ENCODE results near the gene CCDC149.

CCDC149 gene

DNA sequence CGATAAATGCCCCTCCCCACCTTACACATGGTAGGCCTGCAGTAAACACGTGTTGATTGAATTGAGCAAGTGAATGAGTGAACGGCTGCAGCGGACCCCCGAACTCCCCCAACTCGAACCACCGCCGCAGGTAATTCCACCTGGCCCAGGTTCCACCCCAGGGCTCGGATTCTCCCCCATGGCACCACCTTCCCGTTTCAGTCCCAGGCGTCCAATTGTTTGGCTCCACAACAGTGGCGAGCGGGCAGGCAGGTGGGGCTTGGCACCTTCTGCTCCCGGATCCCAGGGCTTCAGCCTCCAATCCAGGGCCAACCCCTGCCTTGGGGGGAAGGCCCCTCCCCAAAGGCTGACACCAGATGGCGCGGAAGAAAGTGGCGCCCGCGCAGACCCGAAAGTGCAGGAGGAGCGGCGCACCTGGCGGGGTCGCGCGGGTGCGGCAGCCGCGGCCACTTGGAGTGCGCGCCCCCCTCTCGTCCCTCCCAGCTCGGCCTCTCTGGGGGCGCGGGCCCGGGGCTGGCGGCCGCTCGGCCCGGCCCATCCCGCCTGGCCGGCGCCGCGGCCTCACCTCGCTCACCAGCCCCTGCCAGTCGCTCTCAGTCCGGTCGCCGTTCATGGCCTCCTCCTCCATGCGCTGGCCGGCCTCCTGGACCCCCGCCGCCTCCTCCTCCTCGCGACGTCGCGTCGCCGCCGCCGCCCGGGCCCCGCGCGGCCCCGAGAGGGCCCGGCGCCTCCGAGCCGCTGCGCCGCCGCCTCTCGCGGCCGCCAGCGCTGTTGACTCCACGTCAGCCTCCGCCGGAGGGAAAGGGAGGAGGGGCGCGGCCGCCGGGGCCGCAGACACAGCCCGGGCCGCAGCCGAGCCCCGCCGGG, at the start of gene CCDC149:
TSS of gene CCDC149 (minus strand) at position 791 of the 867 bp plus-strand sequence. CDS start at position 613, 178 bp downstream.
- no peak for DNase-seq (ENCODE audit: low read depth, low spot score)

DNA sequence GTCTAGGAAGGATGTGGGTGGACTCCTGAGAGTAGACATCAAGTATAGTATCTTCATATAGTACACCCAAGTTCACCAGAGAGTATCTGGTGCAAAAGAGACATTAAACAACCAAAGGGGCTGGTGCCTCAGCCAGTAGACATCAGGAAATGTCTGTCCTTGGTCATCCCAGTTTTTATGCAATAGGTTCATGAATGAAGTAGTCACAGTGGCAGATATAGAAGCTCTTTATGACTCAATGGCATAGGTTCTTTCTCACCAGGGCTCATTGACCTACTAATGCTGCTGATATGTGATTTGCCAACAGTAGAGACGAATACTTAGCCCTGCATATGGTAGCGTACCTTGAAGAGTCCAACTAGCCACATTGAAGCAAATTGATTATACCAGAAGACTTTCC, 45.0 kb upstream of the CCDC149 start:
- no peak for DNase-seq (ENCODE audit: low read depth, low spot score)

DNA sequence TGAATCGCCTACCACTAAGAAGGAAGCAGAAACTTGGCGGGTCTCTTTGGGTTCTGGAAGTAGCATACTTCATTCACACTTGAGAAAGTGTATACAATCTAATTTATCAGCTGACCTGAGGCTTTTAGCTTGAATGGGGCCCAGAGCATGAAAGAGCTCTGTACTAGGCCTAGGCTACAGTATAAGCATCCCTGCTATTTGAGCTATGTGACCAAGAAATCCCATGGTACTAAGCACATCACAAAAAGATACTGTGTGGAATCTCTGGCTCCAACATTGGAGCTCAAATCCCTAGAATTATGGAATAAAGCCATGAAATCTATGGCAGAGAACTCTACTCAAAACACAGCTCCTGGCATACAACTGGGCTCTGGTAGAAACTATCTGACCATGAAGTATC, 43.9 kb upstream of the CCDC149 start:
- DNase-seq (ENCODE audit: low read depth, low spot score) = no peak

DNA sequence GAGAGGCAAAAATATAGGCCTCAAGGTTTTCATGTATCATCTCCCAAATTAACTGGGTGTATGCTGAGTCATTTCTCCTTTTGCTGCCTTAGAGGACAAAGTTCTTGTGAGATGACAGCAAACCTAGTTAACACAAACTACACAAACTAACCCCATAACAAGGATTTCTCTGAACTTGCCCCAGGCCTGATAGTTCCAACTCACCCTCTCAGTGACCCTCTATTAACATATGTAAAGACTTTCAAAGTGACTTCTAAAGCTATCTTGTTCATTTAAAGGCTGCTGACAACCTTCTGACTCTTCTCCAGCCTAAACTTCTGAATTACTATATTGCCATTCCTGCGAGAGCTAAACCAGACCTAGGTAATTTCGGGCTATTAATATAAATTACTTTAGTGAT, 43.2 kb upstream of the CCDC149 start:
- no peak for DNase-seq (ENCODE audit: low read depth, low spot score)

DNA sequence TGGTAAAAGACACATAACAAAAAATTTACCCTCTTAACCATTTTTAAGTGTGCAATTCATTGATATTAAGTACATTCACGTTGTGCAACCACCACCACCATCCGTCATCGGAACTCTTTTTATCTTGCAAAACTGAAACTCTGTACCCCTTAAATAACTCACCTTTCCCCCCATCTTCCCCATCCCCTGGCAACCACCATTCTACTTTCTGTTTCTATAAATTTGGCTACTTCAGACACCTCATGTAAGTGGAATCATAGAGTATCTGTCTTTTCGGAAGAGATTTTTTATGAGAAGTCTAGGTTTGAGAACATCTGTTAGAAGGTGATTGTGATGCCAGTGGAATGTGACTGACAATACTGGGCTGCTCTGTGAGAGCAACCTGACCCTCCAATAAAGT, 39.8 kb upstream of the CCDC149 start:
- DNase-seq (ENCODE audit: low read depth, low spot score) = no peak

DNA sequence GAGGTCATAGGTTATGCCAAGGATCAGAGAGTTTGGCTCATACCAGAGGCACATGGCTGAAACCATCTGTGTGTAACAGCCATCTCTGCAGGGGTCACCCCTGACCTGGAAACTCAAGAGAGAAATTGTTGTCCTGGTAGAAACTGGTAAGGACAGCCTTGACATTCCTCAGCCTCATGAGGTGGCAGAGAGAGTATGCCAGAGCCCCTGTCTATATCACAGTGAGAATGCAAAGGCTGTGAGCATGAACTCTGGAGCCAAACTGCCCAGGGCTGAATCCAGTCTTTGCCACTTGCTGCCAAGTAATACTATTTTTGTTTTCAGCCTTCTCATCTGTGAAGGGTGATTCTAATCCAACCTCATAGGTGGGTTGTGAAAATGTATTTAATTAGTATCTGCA, 37.1 kb upstream of the CCDC149 start:
- DNase-seq (ENCODE audit: low read depth, low spot score) = no peak

DNA sequence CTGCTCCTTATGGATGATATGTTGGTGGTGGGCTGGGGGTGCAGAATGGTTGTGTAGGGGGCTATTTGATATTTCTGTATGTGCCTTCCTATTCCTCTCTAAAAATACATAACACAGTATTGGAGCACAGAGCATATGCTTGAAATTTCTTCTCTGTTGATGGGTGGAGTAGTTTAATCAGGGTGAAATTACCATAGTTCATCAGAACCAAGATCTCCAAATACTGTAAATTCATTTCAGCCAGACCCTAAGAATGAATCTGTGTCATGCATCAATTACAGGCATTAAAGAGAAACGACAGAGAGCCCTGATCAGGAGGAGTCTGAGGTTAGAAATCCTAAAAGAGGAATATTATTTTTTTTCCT, 25.1 kb upstream of the CCDC149 start:
- DNase-seq (ENCODE audit: low read depth, low spot score) = no peak

DNA sequence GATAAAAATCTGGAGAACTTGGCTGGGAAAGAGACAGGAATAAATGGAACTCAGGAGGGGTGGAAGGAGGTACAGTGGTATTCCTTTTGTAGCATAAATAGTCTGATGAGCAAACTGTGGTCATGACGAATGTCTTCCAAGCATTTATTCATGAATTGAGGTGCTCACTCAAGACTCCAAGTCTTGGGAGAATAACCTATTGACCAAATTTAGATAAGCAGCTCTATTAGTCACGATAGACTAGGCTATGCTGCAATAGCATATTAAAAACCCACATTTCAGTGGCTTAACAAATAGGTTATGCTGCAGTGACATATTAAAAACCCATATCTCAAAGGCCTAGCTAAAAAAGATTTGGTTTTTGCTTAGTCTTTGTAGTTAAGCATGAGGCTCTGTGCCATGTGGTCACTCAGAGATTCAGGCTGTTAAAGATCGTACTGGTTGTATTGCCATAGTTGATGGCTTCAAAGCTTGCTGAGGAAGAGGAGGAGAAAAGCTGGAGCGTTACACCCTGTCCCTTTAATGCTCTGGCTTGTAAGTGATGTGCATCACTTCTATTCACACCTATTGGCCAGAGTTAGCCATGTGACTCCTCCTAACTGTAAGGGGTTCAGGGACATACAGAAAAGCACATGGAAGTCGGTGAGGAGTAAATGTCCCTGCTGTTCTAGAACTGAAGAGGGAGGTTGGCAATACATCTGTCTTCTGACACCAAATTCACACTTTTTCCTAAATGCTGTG, 24.5 kb upstream of the CCDC149 start:
- DNase-seq (ENCODE audit: low read depth, low spot score) = no peak

DNA sequence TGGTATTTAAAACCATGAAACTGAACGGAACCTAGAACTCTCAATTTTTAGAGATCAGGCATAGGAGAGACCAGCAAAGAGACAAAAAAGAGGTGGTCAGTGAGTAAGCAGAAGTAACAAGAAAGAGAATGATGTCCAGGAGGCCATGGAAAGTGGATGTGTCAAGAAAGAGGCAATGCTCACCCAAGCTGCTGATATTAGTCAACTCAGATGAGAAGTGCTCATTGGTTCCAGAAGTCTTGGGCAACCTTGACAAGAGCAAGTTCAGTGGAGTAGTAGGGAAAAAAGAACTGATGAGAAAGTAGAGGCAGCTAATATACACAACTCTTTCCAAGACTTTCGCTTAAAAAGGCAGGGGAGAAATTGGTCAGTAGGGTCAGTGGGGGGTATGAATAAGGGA, 23.0 kb upstream of the CCDC149 start:
- DNase-seq (ENCODE audit: low read depth, low spot score) = no peak

DNA sequence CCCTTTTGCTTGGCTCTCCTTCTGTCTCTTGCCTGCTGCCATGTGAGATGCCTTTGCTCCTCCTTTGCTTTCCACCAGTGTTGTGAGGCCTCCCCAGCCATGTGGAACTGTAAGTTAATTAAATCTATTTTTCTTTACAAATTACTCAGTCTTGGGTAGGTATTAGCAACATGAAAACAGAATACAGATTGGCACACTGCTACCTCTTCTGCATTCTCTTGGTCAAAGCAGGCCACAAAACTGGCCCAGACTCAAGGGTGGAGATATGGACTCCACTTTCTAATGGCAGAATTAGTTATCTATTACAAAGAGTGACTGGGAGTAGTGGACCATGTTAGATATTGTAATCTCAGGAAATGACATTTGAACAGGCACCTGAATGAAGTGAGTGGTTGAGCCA, 21.5 kb upstream of the CCDC149 start:
- no peak for DNase-seq (ENCODE audit: low read depth, low spot score)

DNA sequence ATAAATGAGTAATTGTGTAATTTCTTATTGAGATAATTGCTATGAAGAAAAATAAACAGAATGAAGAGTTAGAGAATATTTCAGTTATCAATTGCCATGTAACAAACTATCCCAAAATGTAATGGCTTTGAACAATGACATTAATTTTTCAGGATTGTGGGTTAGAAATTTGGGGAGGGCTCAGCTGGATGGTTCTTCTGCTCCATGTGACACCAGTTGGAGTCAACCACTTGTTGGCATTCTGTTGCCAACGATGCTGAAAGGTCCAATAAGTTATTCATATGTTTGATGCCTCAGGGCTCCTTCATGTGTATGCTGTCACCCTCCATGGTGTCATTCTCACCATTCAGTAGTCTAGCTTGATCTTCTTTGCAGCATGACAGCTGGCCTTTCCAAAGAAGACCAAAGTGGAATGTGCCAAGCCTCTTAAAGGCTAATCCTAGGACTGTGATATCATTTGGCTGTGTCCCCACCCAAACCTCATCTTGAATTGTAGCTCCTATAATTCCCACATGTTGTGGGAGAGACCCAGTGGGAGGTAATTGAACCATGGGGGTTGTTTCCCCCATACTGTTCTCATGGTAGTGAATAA, 20.9 kb upstream of the CCDC149 start:
- DNase-seq (ENCODE audit: low read depth, low spot score) = no peak

DNA sequence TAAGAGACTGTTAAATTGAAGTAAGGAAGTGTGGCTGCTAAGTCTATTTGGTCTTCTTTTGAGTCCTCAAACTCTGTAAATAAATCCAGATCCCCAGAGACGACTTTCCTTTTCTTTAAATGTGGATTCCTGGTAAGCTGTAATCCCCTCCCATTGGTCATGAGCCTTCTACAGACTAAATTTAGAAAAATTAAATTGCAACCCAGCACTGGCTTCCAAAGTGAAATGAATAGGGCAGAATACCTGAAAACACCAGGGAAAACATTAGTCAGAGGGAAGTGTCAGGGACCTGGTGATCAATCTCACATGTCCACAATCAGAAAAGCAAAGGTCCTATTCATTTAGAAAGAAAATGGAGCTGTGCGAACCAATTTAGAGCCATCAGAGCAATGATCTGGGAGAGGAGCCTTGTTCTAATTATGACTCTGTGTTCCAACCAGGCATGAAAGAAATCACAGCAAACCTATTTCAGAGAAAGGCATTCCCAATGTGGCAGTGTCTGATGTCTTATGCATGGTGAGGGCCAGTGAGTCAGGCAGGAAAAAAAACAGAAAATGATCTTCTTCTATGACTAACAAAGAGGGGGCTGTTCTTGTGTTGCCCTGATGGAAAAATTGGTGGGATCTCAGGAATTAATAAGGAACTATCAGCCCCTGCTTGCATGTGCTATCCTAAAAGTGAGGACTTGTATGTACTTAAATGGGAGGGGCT, 19.8 kb upstream of the CCDC149 start:
- DNase-seq (ENCODE audit: low read depth, low spot score) = no peak

DNA sequence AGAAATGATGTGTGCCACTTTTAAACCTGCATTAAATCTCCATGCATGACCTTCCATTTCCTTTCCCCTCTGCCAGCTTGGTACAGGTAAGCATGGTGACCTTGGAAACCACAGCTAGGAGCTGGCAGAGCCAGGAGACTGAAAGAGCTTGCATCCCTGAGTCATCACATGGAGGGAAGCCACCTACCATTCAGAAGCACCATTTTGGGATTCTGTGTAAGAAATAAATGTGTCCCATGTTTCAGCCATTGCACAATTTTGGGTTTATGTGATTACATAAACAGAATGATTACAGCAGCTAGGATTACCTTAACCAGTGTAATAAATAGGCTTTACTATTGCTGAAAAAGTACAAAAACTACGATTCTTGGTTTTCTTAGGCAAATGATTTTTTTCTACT, 17.3 kb upstream of the CCDC149 start:
- no peak for DNase-seq (ENCODE audit: low read depth, low spot score)

DNA sequence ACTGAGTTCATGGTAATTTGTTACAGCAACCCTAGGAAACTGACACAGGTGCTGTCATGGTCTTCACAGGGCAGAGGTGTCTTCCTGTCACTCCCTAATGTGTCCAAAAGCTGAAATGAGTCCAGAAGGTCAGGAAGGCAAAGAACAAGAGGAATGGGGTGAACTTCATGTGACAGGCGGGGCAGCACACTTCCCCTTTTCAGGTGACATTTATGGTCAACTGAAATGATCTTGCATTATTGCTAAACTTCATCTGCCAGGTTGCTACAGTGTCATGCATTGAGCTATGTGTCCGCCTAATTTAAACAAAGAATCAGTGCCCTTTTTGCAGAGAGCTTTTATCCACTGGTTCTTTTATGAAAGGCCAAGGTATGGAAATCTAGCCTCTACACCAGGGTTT, 15.9 kb upstream of the CCDC149 start:
- no peak for DNase-seq (ENCODE audit: low read depth, low spot score)

DNA sequence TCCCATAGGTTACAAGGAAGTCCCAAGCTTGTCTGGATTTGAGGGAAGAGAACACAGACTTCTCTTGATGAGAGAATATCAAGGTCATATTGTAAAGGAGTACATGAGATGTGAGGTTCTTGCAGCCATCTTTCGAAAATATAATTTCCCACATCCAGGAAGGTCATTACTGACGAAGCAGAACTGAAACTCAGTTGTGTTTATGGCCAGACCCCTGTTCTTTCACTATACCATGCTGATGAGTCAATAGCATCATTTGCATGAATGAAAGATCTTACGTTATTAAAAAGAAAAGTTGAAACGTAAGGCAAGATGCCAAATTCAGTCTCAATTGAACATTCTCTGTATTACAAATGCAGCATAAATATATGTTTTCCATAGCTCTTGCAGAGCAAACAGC, 14.2 kb upstream of the CCDC149 start:
- no peak for DNase-seq (ENCODE audit: low read depth, low spot score)

DNA sequence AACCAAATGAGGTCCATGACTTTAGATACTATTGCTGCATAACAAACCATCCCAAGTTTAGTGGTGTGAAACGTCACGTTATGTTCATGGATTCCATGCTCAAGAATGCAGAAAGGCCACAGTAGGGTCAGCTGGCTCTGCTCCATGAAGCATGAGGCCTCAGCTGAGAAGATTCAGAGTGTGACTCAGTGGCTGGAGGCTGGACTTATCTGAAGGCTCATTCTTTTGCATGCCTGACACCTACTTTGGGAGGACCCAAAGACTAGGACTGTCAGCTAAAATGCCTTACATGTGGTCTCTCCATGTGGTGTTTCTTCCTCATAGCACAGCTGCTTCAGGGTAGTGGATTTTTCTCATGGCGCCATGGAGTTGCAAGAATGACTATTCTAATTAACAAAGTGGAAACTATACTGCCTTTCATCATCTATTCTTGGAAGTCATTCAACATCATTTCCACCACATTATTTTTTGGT, 11.5 kb upstream of the CCDC149 start:
- no peak for DNase-seq (ENCODE audit: low read depth, low spot score)

DNA sequence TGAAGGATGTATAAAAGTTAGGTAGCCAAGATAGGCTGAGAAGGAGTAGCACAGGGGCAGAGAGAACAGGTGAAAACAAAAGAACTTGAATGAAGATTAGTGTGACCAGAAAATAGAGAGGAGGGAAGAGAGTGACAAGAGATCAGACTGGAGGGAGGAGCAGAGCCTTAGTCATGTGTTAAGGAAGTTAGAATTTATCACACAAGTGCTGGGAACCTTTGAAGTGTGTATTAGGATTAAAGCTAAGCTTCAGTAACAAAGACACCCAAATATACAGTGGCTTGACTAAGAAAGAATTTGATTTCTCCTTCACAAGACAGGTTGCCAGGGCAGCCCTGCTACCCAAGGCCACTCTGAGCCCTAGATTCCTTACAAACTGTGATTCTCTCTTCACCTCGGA, 10.7 kb upstream of the CCDC149 start:
- no peak for DNase-seq (ENCODE audit: low read depth, low spot score)

DNA sequence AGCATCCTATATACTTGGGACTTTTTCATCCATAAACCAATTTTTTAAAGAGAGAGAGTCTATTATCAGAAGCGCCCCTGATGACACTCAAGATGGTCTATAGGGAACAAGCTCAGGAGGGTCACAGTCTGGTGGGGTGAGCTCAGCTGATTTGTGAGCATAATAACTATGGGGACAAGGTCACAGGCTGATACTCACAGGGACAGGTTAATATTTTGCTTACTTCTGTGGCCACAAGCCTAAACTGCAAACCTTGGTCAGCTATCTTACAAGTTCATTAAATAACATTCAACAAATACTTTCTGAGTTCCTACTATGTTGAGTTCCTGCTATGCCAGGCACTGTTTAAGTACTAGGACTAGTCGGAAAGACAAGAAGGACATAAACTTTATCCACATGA, 10.2 kb upstream of the CCDC149 start:
- no peak for DNase-seq (ENCODE audit: low read depth, low spot score)

DNA sequence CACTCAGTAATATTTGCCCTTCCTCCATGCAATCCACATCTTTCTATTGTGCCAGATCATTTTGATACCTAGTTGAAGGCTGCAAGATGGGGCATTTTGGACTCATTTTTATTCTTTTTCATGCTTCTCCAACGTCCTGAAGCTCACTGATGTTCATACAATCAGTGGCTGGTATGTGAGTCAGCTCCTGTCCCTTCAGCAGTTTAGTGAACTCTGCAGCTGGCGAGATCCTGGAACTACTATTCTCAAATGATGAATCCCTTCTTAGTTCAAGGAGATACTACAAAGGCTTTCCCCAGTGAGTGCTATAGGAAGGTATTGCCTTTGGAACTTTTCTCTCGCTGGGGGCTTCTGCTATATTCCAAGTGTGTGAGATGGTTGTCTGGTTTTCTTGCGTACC, 9.6 kb upstream of the CCDC149 start:
- no peak for DNase-seq (ENCODE audit: low read depth, low spot score)

DNA sequence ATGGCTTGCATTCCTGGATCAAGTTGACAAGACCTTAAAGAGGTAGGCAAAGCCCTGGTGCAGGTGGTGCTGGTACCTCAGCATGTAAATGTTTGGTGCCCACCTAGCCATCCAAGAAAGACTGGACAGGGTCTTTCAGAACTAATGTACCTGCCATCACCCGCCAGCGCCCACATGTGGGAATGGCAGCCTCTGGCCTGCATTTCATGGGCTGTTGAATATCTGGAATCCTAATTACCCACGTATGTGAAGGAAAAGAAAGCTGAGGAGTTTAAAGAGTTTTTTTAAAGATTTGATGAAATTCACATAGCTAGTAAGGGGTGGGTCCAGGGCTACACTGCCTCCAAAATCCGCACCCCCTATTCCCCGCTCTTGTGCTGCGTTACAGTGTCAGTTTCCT, 8.6 kb upstream of the CCDC149 start:
- DNase-seq (ENCODE audit: low read depth, low spot score) = no peak

DNA sequence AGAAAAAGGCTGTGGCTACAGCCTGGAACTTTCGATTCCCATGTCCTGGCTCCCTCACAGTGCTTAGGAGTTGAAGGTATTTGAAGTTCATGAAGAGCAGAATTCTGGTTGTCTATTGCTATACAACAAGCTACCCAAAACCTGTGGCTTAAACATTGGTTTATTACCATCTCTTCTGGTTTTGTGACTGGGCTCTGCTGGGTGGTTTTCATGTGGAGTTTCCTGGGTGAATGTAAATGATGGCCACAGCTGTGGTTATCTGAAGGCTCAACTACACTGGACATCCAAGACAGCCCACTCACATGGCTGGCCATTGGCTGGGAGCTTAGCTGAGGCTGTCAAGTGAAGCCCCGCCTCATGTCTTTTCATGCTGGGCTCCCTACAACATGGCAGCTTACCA, 7.2 kb upstream of the CCDC149 start:
- DNase-seq (ENCODE audit: low read depth, low spot score) = no peak

All from brain pericyte (primary cell).